ENCODE measurements around the gene LCN15. TPM values are rescaled to one million over a fixed set of nuclear protein-coding genes. Genes with fewer than 3 reads are reported as not detected.

The LCN15 gene
- total RNA-seq, 2 experiments from 2014 or later: not detected

GRCh38 chr9:136746621-136747020 lies 17.7 kb downstream of the LCN15 start:
- no peak for ATAC-seq (ENCODE audit: poor library complexity)
- Mint-ChIP-seq H3K36me3 (ENCODE audit: low read depth) (no peaks in the 10 kb centered on the region), H3K4me1 (ENCODE audit: low read depth) (no peaks in the 10 kb centered on the region), H3K27me3 (peaks cover 5% of the 10 kb centered on the region), H3K9me3 (peaks cover 5% of the 10 kb centered on the region), H3K27ac (no peak overlapping the region), H3K4me3 (no peak overlapping the region)
- intact Hi-C loops (cut with DNase I, micrococcal nuclease): no loop called here
- TF ChIP-seq CTCF (IDR thresholded peaks at IDR 0.05): no peak
- Histone ChIP-seq H3K36me3 (ENCODE audit: insufficient read depth, low read length) (no peaks in the 10 kb centered on the region), H3K4me1 (ENCODE audit: insufficient read depth, low read length) (peaks cover 10% of the 10 kb centered on the region), H3K27ac (ENCODE audit: low read depth in 1 of 2, low read length in 2 of 2) (no peak overlapping the region), H3K9me3 (ENCODE audit: control insufficient read depth in 1 of 2, insufficient read depth in 1 of 2, low read length in 2 of 2) (peaks cover 4 to 21% of the 10 kb centered on the region in 2 experiments), H3K4me3 (ENCODE audit: low read length) (no peak overlapping the region), H3K27me3 (ENCODE audit: control insufficient read depth in 1 of 2, insufficient read depth in 2 of 2, low read length in 2 of 2) (peaks cover 9 to 14% of the 10 kb centered on the region in 2 experiments)
- no peak for DNase-seq
- ChIA-PET POLR2A (no interaction called here), CTCF (no interaction called here)

GRCh38 chr9:136746155-136746490 lies 18.2 kb downstream of the LCN15 start:
- Histone ChIP-seq H3K27me3 (ENCODE audit: control insufficient read depth in 1 of 2, insufficient read depth in 2 of 2, low read length in 2 of 2) (peaks cover 12 to 14% of the 10 kb centered on the region in 2 experiments), H3K9me3 (ENCODE audit: control insufficient read depth in 1 of 2, insufficient read depth in 1 of 2, low read length in 2 of 2) (peaks cover 0 to 24% of the 10 kb centered on the region in 2 experiments), H3K4me1 (ENCODE audit: insufficient read depth, low read length) (peaks cover 15% of the 10 kb centered on the region), H3K27ac (ENCODE audit: low read depth in 1 of 2, low read length in 2 of 2) (no peak overlapping the region), H3K4me3 (ENCODE audit: low read length) (no peak overlapping the region), H3K36me3 (ENCODE audit: insufficient read depth, low read length) (no peaks in the 10 kb centered on the region)
- H3K27me3 Mint-ChIP-seq: peaks cover 4% of the 10 kb centered on the region
- peaks cover under 1% of the 10 kb centered on the region for H3K9me3 Mint-ChIP-seq
- TF ChIP-seq CTCF (IDR thresholded peaks at IDR 0.05): no peak
- ATAC-seq (ENCODE audit: poor library complexity): no peak
- no peaks in the 10 kb centered on the region for H3K4me1 Mint-ChIP-seq (ENCODE audit: low read depth)
- intact Hi-C loops (cut with DNase I, micrococcal nuclease): no loop called here
- no peak overlapping the region for H3K27ac Mint-ChIP-seq
- ChIA-PET CTCF (no interaction called here), POLR2A (no interaction called here)
- no peak overlapping the region for H3K4me3 Mint-ChIP-seq
- DNase-seq: no peak
- H3K36me3 Mint-ChIP-seq (ENCODE audit: low read depth): no peaks in the 10 kb centered on the region

- H3K9me3 ChIP-seq (ENCODE audit: control insufficient read depth in 1 of 2, insufficient read depth in 1 of 2, low read length in 2 of 2): peaks cover 0 to 29% of the 10 kb centered on the region in 2 experiments
- H3K9me3 Mint-ChIP-seq: no peaks in the 10 kb centered on the region
- peaks cover 12 to 14% of the 10 kb centered on the region in 2 experiments for H3K27me3 ChIP-seq (ENCODE audit: control insufficient read depth in 1 of 2, insufficient read depth in 2 of 2, low read length in 2 of 2)
- peaks cover 4% of the 10 kb centered on the region for H3K27me3 Mint-ChIP-seq
- H3K4me1 Mint-ChIP-seq (ENCODE audit: low read depth): no peaks in the 10 kb centered on the region
- ChIA-PET POLR2A (no interaction called here), CTCF (no interaction called here)
- ATAC-seq (ENCODE audit: poor library complexity) (no peak), DNase-seq (no peak)
- H3K36me3 ChIP-seq (ENCODE audit: insufficient read depth, low read length): no peaks in the 10 kb centered on the region
- no peak overlapping the region for H3K4me3 Mint-ChIP-seq
- no peak for TF ChIP-seq CTCF (IDR thresholded peaks at IDR 0.05)
- H3K4me1 ChIP-seq (ENCODE audit: insufficient read depth, low read length): peaks cover 19% of the 10 kb centered on the region
- no peak overlapping the region for H3K27ac ChIP-seq (ENCODE audit: low read depth in 1 of 2, low read length in 2 of 2)
- no peak overlapping the region for H3K27ac Mint-ChIP-seq
- intact Hi-C loops (cut with DNase I, micrococcal nuclease): no loop called here
- H3K36me3 Mint-ChIP-seq (ENCODE audit: low read depth): no peaks in the 10 kb centered on the region
- H3K4me3 ChIP-seq (ENCODE audit: low read length): no peak overlapping the region
Measured at GRCh38 chr9:136745389-136746154, 18.7 kb downstream of the LCN15 start.
